Thyroid gland (tissue), 4 donors: ENCODE measurements around the gene ITPRID2. TPM values are rescaled to one million over a fixed set of nuclear protein-coding genes. Genes with fewer than 3 reads are reported as not detected.
A peak's percentile ranks its signal among the peaks of the same experiment; 100 is the strongest.

Experiments
- DNase-seq, 2 donors: peaks; one replicate each; pipeline ENCODE4 v3.0.0-alpha.2; 2019
- H3K27ac ChIP-seq, 3 donors: fragments of 200-600 bp; sonication (generic); 1 replicate in 2 of 3; 2 replicates in 1 of 3; pipeline ENCODE4 v1.5.1; 2016 to 2019; ENCODE audit warnings: mild to moderate bottlenecking in 1 of 3, moderate library complexity in 1 of 3
- H3K27me3 ChIP-seq: fragments of 200-600 bp; sonication (generic); one replicate; pipeline ENCODE4 v1.5.1; 2019
- H3K36me3 ChIP-seq, 2 donors: fragments of 200-600 bp; sonication (generic); one replicate each; pipeline ENCODE4 v1.5.1; 2016 to 2019
- H3K4me1 ChIP-seq, 2 donors: fragments of 200-600 bp; sonication (generic); one replicate each; pipeline ENCODE4 v1.5.1; 2017 to 2019
- H3K4me3 ChIP-seq, 3 donors: fragments of 200-600 bp; sonication (generic); replicated peaks in 1 of 3; 1 replicate in 2 of 3; 2 replicates in 1 of 3; pipeline ENCODE4 v1.5.1; 2016; ENCODE audit warnings: mild to moderate bottlenecking in 1 of 3
- H3K9me3 ChIP-seq: fragments of 200-600 bp; sonication (generic); one replicate; pipeline ENCODE4 v1.5.1; 2017
- CTCF ChIP-seq, 6 experiments: fragments of 200-600 bp in 3 of 6; fragments of 450-650 bp in 3 of 6; sonication (generic) in 3 of 6; IDR thresholded peaks; one replicate each; pipeline ENCODE4 v1.5.1; 2016 to 2019; ENCODE audit warnings: antibody characterized with exemption in 6 of 6, mild to moderate bottlenecking in 2 of 6, inconsistent platforms in 1 of 6, moderate library complexity in 1 of 6
- POLR2A ChIP-seq, 2 donors: fragments of 450-650 bp; IDR thresholded peaks; one replicate each; pipeline ENCODE4 v1.6.1; 2017; ENCODE audit warnings: antibody characterized with exemption in 2 of 2, mild to moderate bottlenecking in 2 of 2, moderate library complexity in 1 of 2
- WGBS, 2 donors: methylation state at CpG; one replicate each; pipeline ENCODE4 v1.1.5; 2017; 5-methylcytosine and 5-hydroxymethylcytosine counted together
- intact Hi-C: fragments of 100-400 bp; cut with DNase I; formaldehyde crosslinking; loops from one replicate; pipeline ENCODE4 v1.15.1; 2023
- total RNA-seq, 4 donors: library from RNA; depleted of rRNA; stranded (reverse); fragments of >200 nt; gene quantifications; one replicate each; pipeline ENCODE4 v1.2.3, GENCODE V29; 2016

The ITPRID2 gene
- total RNA-seq, 4 donors from 2014 or later, result 103 to 199 (median 143) TPM

GRCh38 chr2:181861379-181861778, 30.2 kb upstream of the ITPRID2 start:
- Histone ChIP-seq H3K36me3 (no peaks in the 10 kb centered on the region), H3K27me3 (no peaks in the 10 kb centered on the region), H3K27ac (no peak overlapping the region), H3K4me3 (no peak overlapping the region), H3K9me3 (no peaks in the 10 kb centered on the region), H3K4me1 (peaks cover 0 to 7% of the 10 kb centered on the region in 2 donors)
- WGBS, 2 donors, result 60 to 85% methylated on average over 4 of the region's 4 CpGs
- no peak for DNase-seq
- TF ChIP-seq CTCF (IDR thresholded peaks at IDR 0.05) (no peak), POLR2A (IDR thresholded peaks at IDR 0.05) (no peak)
- intact Hi-C loops, result no loop called here

GRCh38 chr2:181862583-181863281, 28.8 kb upstream of the ITPRID2 start:
- DNase-seq, result no peak
- Histone ChIP-seq H3K4me3 (no peak overlapping the region), H3K27ac (no peak overlapping the region), H3K36me3 (no peaks in the 10 kb centered on the region), H3K9me3 (no peaks in the 10 kb centered on the region), H3K4me1 (peaks cover 0 to 7% of the 10 kb centered on the region in 2 donors), H3K27me3 (no peaks in the 10 kb centered on the region)
- WGBS, 2 donors, result 98% methylated on average over 4 of the region's 4 CpGs
- TF ChIP-seq POLR2A (IDR thresholded peaks at IDR 0.05), result no peak
- no peak for TF ChIP-seq CTCF (IDR thresholded peaks at IDR 0.05)
- intact Hi-C loops, result no loop called here

GRCh38 chr2:181872178-181872577, 19.4 kb upstream of the ITPRID2 start:
- intact Hi-C loops, result no loop called here
- H3K4me3 ChIP-seq, result no peak overlapping the region
- H3K36me3 ChIP-seq, result no peaks in the 10 kb centered on the region
- TF ChIP-seq POLR2A (IDR thresholded peaks at IDR 0.05), result no peak
- TF ChIP-seq CTCF (IDR thresholded peaks at IDR 0.05), result no peak
- DNase-seq, result no peak
- H3K27ac ChIP-seq, result no peak overlapping the region
- peaks cover 0 to 9% of the 10 kb centered on the region in 2 donors for H3K4me1 ChIP-seq
- whole genome bisulfite sequencing, 2 donors, result 77 to 86% methylated on average over 1 of the region's 1 CpG
- H3K9me3 ChIP-seq, result no peaks in the 10 kb centered on the region
- H3K27me3 ChIP-seq, result no peaks in the 10 kb centered on the region

GRCh38 chr2:181876614-181877063, 14.9 kb upstream of the ITPRID2 start:
- H3K27ac ChIP-seq, result no peak overlapping the region
- 18 to 31% methylated on average over 2 of the region's 2 CpGs for WGBS, 2 donors
- H3K4me3 ChIP-seq, result no peak overlapping the region
- no peaks in the 10 kb centered on the region for H3K27me3 ChIP-seq
- H3K36me3 ChIP-seq, result no peaks in the 10 kb centered on the region
- no peaks in the 10 kb centered on the region for H3K9me3 ChIP-seq
- intact Hi-C loops, result no loop called here
- TF ChIP-seq CTCF (IDR thresholded peaks at IDR 0.05) (no peak), POLR2A (IDR thresholded peaks at IDR 0.05) (no peak)
- DNase-seq, result peak; percentile 19 to 22
- H3K4me1 ChIP-seq, result peaks cover 0 to 9% of the 10 kb centered on the region in 2 donors

- Histone ChIP-seq H3K9me3 (no peaks in the 10 kb centered on the region), H3K4me1 (peaks cover 0 to 9% of the 10 kb centered on the region in 2 donors), H3K27me3 (no peaks in the 10 kb centered on the region), H3K36me3 (no peaks in the 10 kb centered on the region), H3K4me3 (no peak overlapping the region), H3K27ac (no peak overlapping the region)
- no peak for TF ChIP-seq CTCF (IDR thresholded peaks at IDR 0.05)
- no peak for TF ChIP-seq POLR2A (IDR thresholded peaks at IDR 0.05)
- DNase-seq, result no peak
- WGBS, 2 donors, result 65 to 67% methylated on average over 2 of the region's 2 CpGs
- intact Hi-C loops, result no loop called here
These were observed 14.3 kb upstream of the ITPRID2 start for GRCh38 chr2:181877181-181877664.
